Right cardiac atrium (tissue), 5 donors: ENCODE results near the gene EBF3. TPM values are rescaled to one million over a fixed set of nuclear protein-coding genes. Genes with fewer than 3 reads are reported as not detected.

Experiments
- ATAC-seq, 2 donors: fragments of 200-7000 bp; cut with Tn5 transposase; one replicate each; pipeline versions ENCODE4 v1.8.0 to v1.9.1; 2020; ENCODE audit warnings: moderate library complexity in 2 of 2, mild to moderate bottlenecking in 1 of 2
- DNase-seq, 3 donors: peaks; one replicate each; pipeline ENCODE4 v3.0.0-alpha.2; 2020
- H3K27ac ChIP-seq: one replicate; pipeline ENCODE4 v1.5.1; 2013; ENCODE audit warnings: mild to moderate bottlenecking, low read length, control low read depth, moderate library complexity
- H3K27me3 ChIP-seq: one replicate; pipeline ENCODE4 v1.6.1; 2013; ENCODE audit not compliant: control insufficient read depth, insufficient read depth
- H3K4me1 ChIP-seq: one replicate; pipeline ENCODE4 v1.6.1; 2013; ENCODE audit warnings: low read length; ENCODE audit not compliant: control insufficient read depth, insufficient read depth
- H3K4me3 ChIP-seq: one replicate; pipeline ENCODE4 v1.5.1; 2013; ENCODE audit warnings: low read length, control low read depth
- H3K9me3 ChIP-seq: one replicate; pipeline ENCODE4 v1.6.1; 2013; ENCODE audit warnings: low read length; ENCODE audit not compliant: control insufficient read depth
- WGBS: extraction: QIAGEN DNeasy Blood & Tissue Kit; methylation state at CpG from one replicate; pipeline ENCODE4 v1.1.7; 2013; 5-methylcytosine and 5-hydroxymethylcytosine counted together
- intact Hi-C, 4 donors: fragments of 100-400 bp; cut with DNase I; formaldehyde crosslinking; loops; one replicate each; pipeline versions ENCODE4 v1.11.0 to v1.14.0; 2022 to 2023
- polyA plus RNA-seq: library from polyadenylated mRNA; stranded (reverse); fragments of 200-250 nt; gene quantifications from one replicate; pipeline ENCODE4 v1.2.3, GENCODE V29; 2013
- total RNA-seq, 4 donors: library from RNA; stranded (reverse); fragmentation: NEBNext Ultra II Directional; extraction: Animal tissue kit (Norgen Biotek cat#: 25700); gene quantifications; one replicate each; pipeline ENCODE4 v1.2.1, GENCODE V29; 2021
- donor health status: healthy with polysubstance abuse.
- donor health status: DM: no; HTN: yes; CAD: no.
- donor health status: DM: no; HTN: no; CAD: no.
- donor health status: DM: no; HTN: yes; CAD: no; lungs with severe emphysema.
- donor health status: DM: yes; HTN: yes; CAD: no.

EBF3 gene
- total and polyA plus RNA-seq, 5 donors = 4.4 to 9.7 (median 8.5) TPM

DNA sequence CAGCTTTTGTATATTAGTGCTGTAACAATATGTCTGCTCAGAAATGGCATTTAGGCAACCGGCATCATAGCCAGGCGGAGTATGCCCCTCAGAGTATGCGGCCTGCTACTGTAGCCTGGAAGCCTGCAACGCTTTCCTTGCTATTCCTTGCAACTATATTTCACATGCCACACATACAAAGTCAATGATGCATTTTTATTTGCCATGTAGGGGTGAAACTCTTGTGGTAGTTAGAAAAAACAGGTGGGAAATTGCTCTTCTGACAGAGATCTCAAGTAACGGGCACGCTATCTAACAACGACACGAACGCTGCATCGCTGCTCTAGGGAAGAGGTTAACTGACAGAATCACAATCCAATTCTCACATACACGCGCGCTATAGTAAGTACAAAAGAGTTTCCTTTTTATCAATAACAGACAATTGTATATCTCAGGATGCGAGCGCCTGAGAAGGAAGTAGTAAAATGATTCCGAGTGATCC is 5.9 kb downstream of the EBF3 start:
- ATAC-seq = no peak
- H3K27me3 ChIP-seq = no peaks in the 10 kb centered on the region
- no peaks in the 10 kb centered on the region for H3K4me1 ChIP-seq
- DNase-seq = peak in 1 of 3 donors; percentile 58
- no peaks in the 10 kb centered on the region for H3K9me3 ChIP-seq
- H3K4me3 ChIP-seq = peak overlapping the region; percentile 75
- intact Hi-C loops = no loop called here
- peak overlapping the region; percentile 68 for H3K27ac ChIP-seq
- WGBS = 23% methylated on average over 16 of the region's 16 CpGs

- WGBS = 17% methylated on average over 18 of the region's 18 CpGs
- Histone ChIP-seq H3K9me3 (no peaks in the 10 kb centered on the region), H3K4me1 (no peaks in the 10 kb centered on the region), H3K27me3 (no peaks in the 10 kb centered on the region), H3K4me3 (peak overlapping the region; percentile 75), H3K27ac (peak overlapping the region; percentile 82)
- ATAC-seq = no peak
- peak in 1 of 3 donors; percentile 3 for DNase-seq
- intact Hi-C loops = no loop called here
Observed at GRCh38 chr10:129956876-129957673, 7.0 kb downstream of the EBF3 start.

GRCh38 chr10:129956286-129956670 is 7.8 kb downstream of the EBF3 start:
- no peak for ATAC-seq
- peak in 1 of 3 donors; percentile 36 for DNase-seq
- Histone ChIP-seq H3K27ac (peak overlapping the region; percentile 75), H3K4me3 (peak overlapping the region; percentile 75), H3K9me3 (no peaks in the 10 kb centered on the region), H3K27me3 (no peaks in the 10 kb centered on the region), H3K4me1 (no peaks in the 10 kb centered on the region)
- WGBS = 23% methylated on average over 9 of the region's 9 CpGs
- intact Hi-C loops = no loop called here

DNA sequence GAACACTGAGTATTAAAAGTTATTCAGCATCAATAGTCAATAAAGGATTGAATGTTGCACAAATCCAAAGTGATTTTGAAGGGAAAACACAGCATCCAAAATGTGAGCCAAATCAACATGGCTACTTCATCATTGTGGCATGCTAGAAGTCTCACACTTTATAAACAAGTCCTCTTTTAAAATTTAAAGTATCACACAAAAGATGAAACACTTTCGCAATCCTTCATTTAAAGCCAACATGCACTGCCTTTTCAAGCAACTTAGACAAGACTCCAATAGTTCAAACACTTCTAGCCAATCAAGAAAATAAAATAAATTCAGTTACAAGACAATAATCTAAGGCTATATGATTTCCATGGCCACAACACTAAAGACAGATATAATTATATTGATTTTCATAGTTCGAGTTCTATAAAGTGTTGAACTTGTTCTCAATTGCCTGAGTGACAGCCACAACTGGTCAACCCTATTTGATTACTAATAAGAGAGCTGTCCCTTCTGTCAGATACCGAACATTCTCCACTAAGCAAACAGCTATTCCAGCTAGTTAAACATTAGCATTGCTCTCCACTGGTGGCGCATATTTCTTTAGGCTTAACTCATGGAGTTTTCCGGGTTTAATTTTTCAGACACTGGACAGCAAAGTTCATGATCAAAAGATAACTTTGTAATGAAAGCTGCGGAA is 8.3 kb downstream of the EBF3 start:
- Histone ChIP-seq H3K27me3 (no peaks in the 10 kb centered on the region), H3K27ac (peak overlapping the region; percentile 75), H3K9me3 (no peaks in the 10 kb centered on the region), H3K4me3 (peak overlapping the region; percentile 75), H3K4me1 (no peaks in the 10 kb centered on the region)
- ATAC-seq = no peak
- intact Hi-C loops = no loop called here
- DNase-seq = peak in 1 of 3 donors; percentile 4
- WGBS = 28% methylated on average over 6 of the region's 6 CpGs

DNA sequence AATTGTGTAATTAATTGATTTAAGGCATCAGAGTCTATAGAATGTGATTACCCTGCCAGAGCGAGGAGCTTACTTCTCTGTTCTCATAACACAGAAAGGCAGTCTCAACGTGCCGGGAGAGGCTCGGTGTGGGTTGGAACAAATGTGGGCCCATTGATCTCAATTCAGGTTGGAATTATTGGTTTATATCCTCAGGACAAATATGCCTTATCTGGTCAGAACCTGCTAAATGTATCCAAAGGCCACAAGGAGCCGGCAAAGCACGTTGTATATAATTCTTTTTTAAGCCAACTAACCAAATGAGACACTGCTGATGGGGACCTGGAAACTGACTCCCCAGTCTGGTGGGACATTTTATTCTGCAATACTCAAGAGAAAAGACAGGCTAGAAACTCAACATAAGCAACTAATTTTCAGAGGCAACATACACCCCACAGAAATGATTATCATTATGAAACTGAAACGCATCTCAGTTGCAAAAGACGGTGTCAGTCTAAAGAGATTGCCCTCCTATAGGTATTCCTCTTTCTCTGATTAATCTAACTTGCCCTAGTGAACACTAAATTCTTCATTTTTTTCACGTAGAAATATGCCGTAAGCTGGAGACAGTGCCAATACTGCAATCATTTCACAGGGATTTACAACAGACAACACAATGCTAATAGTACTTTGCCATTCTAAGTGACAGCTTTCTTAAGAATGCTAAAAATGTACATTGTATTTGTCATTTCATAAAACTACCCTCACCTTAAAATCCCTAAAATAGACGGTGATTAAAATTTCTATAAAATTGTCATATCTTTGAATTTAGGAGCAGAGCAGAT is 9.4 kb downstream of the EBF3 start:
- no peaks in the 10 kb centered on the region for H3K27me3 ChIP-seq
- intact Hi-C loops = no loop called here
- peaks cover 2% of the 10 kb centered on the region for H3K4me1 ChIP-seq

GRCh38 chr10:129953119-129954051 is 10.7 kb downstream of the EBF3 start:
- DNase-seq (peak in 2 of 3 donors; percentile 64 to 68), ATAC-seq (peak; percentile 22 to 63)
- Histone ChIP-seq H3K27ac (peak overlapping the region; percentile 87), H3K9me3 (no peaks in the 10 kb centered on the region), H3K4me1 (peaks cover 7% of the 10 kb centered on the region), H3K27me3 (no peaks in the 10 kb centered on the region), H3K4me3 (no peak overlapping the region)
- intact Hi-C loops = no loop called here
- 38% methylated on average over 22 of the region's 22 CpGs for WGBS

More for the DNA sequence above, 9.4 kb downstream of the EBF3 start:
- H3K9me3 ChIP-seq = no peaks in the 10 kb centered on the region
- 47% methylated on average over 11 of the region's 11 CpGs for WGBS
- H3K4me3 ChIP-seq = peak overlapping the region; percentile 33
- no peak for DNase-seq
- no peak for ATAC-seq
- H3K27ac ChIP-seq = peak overlapping the region; percentile 65

DNA sequence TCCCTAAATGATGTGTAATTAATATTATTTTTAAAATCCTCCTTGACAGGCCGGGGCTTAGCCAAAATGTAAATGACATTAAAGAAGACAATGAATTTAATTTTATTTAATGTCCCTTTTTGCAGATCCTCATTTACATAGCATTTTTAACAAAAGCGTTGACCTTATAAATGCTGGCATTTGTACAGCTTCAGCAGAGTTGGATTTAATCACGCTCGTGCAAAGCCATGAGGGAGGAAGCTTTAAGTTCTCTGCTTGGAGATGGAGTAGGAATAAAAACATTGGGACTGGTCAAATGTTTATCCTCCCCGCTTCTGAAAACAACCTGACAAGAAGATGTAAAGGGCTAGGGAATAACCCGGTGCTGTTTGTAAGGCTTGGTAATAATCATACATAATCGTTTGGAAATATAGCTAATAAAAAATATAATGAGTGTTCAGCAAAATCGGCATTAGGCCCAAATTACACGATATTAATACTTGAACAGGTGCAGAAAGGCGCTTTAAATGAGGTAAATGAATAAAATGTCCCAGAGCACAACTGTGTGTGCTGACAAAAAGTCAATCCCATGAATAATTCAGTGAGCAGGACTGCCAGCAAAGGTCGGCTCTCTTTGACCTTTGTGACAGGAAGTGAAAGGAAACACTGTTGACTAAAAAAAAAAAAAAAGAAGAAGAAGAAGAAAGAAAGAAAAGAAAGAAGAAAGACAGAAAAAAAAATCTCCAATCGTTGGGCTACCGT is 11.5 kb downstream of the EBF3 start:
- DNase-seq (peak in 2 of 3 donors; percentile 55 to 60), ATAC-seq (no peak)
- H3K4me1 ChIP-seq = peaks cover 7% of the 10 kb centered on the region
- H3K27ac ChIP-seq = peak overlapping the region; percentile 28
- 56% methylated on average over 13 of the region's 13 CpGs for WGBS
- intact Hi-C loops = no loop called here
- H3K9me3 ChIP-seq = no peaks in the 10 kb centered on the region
- no peak overlapping the region for H3K4me3 ChIP-seq
- no peaks in the 10 kb centered on the region for H3K27me3 ChIP-seq

DNA sequence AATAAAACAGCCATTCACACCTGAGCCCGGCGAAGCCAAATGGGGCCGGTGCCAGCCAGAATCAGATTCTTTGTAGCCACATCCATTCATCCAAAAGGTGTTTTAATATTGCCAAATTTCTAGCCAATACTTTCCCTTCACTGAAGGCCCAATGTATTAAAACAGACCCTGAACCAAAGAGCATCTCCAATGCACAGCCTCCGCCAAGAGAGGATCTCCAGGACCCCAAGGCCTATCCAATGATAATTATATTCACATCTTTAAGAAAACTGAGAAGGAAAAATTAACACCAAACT is 12.2 kb downstream of the EBF3 start:
- H3K4me1 ChIP-seq = peaks cover 9% of the 10 kb centered on the region
- ATAC-seq = no peak
- H3K27ac ChIP-seq = no peak overlapping the region
- intact Hi-C loops = no loop called here
- DNase-seq = peak in 1 of 3 donors; percentile 15
- no peaks in the 10 kb centered on the region for H3K9me3 ChIP-seq
- H3K27me3 ChIP-seq = no peaks in the 10 kb centered on the region
- 90% methylated on average over 4 of the region's 4 CpGs for WGBS
- H3K4me3 ChIP-seq = no peak overlapping the region

DNA sequence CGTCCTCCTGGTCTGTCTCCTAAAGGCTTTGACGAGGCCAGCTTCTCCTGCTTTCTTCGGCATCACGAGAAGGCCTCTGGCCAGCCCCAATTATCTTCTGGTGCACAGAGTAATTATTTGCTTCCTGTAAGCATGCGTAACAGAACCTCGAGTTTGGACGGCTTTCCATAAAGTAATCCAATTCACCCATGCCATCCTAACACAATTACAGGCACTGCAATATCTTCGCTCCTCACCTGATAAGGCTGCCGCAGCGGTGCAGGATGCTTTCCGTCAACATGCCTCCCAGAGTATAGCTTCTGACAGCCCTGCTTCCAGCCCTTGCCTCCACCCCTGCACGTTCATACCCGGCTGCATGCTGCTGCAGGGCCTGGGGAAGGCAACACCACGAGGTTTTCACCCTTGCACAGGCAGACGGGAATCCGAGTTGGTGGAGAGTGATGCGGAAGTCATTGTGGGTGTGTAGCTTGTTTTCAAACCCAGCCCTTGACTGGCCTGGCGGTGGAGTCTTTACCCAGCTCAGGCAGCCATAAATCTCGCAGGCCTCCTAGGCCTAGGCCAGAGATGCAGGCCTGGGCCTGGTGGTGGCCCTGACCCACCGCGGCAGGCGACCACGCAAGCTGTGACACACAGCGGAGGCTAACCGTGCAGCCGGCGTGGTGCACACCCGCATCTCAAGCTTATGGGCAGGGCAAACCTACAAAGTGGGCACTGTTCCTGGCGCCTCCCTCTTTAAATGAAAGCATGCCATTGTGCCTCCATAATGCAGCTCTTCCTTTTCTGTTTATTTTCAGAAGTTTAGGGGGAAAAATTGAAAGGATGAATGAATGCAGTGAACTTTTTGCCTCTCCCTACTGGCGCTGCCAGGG is 12.7 kb downstream of the EBF3 start:
- peak overlapping the region; percentile 2 for H3K27ac ChIP-seq
- H3K27me3 ChIP-seq = no peaks in the 10 kb centered on the region
- H3K4me1 ChIP-seq = peaks cover 11% of the 10 kb centered on the region
- DNase-seq = peak in 2 of 3 donors; percentile 65 to 70
- H3K4me3 ChIP-seq = no peak overlapping the region
- peak in 1 of 2 donors; percentile 17 for ATAC-seq
- H3K9me3 ChIP-seq = no peaks in the 10 kb centered on the region
- intact Hi-C loops = no loop called here
- 61% methylated on average over 30 of the region's 30 CpGs for WGBS
